WTC11 (cell line): ENCODE measurements around the gene PGBD5.

ENCODE experiments used
- SP1 ChIP-seq: sonication (generic); formaldehyde crosslinking; conservative IDR thresholded peaks from 2 replicates; pipeline ENCODE4 v1.8.1; 2022; ENCODE audit warnings: missing genetic modification reagents
- TF ChIP-seq, protein P1 (sequence below): sonication (generic); formaldehyde crosslinking; IDR thresholded peaks from 2 replicates; pipeline ENCODE4 v1.8.1; 2023; ENCODE audit warnings: mild to moderate bottlenecking, missing genetic modification reagents

DNA sequence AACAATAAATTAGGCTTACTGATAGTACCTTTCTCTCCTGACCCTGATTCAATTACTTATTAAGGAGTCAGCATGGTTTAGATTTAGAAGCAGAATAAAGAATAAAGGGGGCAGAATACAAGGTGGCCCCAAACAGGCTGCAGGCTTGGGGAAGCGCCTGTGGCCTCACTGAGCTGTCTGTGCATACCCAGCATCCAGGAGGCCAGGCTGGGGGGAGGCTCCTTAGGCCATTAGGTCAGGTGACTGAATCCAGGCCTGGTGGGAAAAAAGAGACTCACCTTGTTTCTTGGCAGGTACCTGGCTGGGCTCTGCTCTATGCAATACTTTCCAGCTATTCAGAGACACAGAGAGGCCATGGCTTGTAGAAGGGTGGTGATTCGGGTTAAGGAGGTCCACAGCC, 38.8 kb downstream of the PGBD5 start:
- TF ChIP-seq SP1 (CRISPR knock-in tag) = no peak
- TF ChIP-seq, protein P1, sequence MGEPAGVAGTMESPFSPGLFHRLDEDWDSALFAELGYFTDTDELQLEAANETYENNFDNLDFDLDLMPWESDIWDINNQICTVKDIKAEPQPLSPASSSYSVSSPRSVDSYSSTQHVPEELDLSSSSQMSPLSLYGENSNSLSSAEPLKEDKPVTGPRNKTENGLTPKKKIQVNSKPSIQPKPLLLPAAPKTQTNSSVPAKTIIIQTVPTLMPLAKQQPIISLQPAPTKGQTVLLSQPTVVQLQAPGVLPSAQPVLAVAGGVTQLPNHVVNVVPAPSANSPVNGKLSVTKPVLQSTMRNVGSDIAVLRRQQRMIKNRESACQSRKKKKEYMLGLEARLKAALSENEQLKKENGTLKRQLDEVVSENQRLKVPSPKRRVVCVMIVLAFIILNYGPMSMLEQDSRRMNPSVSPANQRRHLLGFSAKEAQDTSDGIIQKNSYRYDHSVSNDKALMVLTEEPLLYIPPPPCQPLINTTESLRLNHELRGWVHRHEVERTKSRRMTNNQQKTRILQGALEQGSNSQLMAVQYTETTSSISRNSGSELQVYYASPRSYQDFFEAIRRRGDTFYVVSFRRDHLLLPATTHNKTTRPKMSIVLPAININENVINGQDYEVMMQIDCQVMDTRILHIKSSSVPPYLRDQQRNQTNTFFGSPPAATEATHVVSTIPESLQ (CRISPR knock-in tag) = no peak
